Activated CD8-positive, alpha-beta memory T cell treated with anti-CD3 and anti-CD28 coated beads, Interleukin-2, amount 50 U/mL, for 1 hour (primary cell): ENCODE measurements around the gene LARP4B.
"Not testable (repeated sequence)": the region's sequence is repeated elsewhere in the genome, so short reads cannot be mapped to it uniquely, and the experiment has no call there.

ENCODE experiments used
- DNase-seq: peaks from one replicate; pipeline ENCODE4 v3.0.0-alpha.2; 2020; ENCODE audit errors: extremely low read depth

LARP4B gene

DNA sequence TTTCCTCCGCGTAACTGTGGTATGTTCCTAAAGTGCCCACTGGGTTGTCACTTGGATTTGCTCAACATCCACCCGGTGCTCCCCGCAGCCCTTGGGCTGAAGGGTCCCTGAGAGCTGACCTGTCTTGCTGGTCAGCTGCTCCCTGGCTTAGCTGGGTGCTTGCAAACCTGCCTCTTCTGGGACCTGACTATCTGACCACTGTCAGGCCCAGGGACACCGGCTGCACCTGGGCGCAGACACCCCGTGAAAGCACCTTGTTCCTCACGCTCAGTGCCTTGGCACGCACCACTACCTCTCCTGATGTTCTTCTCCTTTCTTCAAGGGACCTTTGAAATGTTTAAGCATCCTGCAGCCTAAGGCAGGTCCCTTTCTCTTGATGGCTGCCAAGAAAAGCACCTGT, 26.6 kb upstream of the LARP4B start:
- DNase-seq, result no peak

DNA sequence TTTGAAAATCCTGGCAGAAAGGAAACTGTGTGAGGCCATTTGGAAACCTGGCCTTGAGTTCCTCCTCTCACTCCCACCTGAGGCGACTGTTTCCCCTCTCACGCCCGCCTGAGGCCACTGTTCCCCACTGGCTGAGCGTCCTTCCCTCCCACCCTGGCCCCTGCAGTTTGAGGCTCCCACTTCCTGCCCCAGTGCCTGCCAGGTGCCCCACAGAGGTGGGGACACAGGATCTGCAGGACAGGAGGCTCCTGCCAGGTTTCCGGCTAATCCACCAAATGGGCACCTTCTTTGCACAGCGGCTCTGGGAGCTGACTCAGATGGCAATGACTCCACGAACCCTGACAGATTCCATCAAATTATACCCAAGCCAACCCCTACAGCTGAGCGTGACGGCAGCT, 24.3 kb upstream of the LARP4B start:
- DNase-seq, result no peak

DNA sequence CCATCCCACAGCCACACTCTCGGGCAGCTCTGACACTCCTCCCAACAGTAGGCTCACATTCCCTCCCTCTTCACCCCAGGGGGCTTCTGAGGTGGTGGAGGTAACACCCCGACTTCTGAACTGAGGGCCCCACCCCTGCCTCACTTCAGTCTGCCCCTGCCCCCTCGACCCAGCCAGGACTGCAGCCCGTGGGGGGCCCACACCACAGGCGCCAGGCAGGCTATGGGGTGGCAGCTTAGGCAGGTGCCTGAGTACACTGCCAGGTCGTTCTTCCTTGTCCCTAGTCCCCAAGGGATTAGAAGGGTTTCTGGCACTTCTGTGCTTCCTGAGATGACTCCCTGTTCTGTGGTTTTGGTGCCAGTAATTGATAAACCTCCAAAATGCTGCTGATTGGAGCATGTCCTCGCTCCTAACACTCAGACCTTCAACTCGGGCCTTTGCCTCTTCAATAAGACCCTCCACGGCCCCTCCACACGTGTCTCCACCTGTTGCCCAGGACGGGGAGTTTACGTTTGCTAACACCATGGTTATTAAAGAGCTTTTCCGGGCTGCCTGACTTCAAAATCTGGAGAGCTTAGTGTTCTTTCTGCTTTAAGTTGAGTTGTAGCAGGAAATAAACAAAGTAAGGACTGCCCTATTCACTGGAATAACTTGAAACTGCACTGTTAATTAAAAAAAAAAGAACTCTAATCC, 23.8 kb upstream of the LARP4B start:
- DNase-seq, result no peak

DNA sequence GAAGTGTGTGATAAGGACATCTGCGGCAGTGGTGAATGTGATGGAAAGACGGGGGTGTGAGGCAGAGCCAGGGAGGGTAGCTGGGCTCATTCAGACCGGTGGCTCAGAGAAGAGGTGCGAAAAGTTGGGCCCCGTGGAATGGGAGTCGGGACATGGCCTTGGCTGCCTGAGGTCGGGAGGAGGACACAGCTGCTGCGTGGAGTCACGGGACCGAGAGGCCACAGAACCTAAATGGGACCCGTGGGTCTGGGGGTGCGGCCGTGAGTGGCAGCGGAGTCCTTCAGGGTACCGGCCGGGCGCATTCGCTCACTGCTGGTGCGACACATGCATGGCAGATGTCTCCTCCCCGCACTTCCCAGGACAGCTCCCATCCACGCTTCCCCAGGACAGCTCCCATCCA, 22.9 kb upstream of the LARP4B start:
- no peak for DNase-seq

GRCh38 chr10:953836-954235, 22.3 kb upstream of the LARP4B start:
- DNase-seq, result no peak

DNA sequence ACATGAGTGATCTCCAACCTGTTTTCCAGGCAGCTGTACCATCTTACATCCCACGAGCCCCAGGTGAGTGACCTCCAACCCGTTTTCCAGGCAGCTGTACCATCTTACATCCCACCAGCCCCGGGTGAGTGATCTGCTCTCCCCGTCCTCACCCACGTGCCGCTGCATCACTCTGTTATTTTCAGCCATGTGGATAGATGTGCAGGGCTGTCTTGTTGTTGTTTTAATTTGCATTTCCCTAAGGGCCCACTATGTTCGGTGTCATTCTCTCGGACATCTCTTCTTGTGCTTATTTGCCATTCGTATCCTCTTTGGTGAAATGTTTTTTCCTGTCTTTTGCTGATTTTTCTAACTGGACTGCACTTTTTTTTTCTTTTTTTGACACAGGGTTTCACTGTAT, 17.9 kb upstream of the LARP4B start:
- DNase-seq, result no peak

GRCh38 chr10:948347-948746, 16.8 kb upstream of the LARP4B start:
- DNase-seq, result no peak

DNA sequence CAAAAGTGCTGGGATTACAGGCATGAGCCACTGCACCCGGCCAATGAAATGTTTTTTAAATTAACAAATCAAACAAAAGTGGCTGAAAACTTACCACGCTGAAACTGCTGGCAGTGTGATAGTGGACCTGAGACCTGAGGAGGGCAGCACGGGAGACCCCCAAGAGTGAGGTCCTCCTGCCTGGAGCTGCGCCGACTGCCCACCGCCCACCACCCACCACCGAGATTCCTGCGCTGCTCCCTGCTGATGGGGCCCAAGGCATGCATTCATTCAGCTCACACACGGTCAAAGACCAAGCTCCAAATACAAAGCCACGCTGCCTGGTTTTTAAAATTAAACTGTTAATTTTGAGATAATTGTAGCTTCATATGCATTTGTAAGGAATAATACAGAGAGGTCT, 16.4 kb upstream of the LARP4B start:
- no peak for DNase-seq

- DNase-seq, result no peak
Measured at GRCh38 chr10:947051-947450, 15.5 kb upstream of the LARP4B start.

DNA sequence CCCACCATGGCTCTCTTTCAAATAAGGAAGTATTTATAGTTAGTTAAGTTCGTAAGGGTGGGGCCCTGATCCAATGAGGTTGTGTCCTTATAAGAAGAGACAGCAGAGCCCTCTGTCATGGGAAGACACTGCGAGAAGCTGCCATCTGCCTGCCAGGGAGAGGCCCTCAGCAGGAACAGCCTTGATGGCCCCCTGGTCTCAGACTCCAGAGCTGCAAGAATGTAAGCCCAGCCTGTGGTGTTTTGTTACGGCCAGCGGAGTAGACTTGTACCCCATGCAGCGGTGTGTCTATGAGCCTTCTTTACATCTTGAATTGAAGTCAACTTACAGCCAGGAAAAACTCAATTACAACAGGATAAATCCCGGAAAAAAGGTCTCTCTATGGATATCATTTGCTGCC, 14.3 kb upstream of the LARP4B start:
- no peak for DNase-seq

DNA sequence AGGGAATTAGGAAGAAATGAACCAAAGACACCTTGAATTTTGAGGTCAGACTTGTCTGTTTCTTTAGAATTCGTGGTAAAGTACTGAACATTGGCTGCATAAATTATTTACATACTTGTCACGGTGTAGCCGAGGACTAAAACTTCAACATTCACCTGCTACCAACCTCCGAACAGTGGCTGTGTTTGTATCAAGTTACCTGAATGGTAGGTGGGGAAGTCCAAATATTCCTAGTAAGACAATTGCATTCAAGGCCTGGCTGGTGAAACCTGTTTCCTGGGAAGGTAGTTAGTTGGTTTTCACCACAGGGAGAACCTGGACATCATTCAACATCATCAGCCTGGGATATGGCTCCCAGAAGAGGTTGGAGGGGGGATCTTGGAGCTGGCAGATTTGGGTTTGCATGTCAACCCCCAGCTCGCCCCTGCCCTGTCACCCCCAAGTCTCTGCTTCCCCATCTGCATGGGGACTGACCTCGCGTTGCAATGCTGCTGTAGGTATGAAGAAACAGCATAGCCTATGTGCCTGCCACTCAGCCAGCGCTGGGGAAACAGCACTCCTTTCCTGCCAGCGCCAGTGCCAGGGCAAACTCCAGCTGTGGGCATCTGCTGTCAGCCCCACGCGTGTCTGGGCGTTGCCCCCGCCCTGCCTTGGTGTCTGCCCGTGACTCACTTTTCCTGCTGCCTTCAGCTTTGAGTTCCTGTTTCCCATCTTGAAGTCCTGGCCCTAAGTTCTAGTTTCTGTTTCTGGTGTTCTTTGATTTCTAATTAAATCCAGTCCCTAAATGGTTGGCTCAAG, 12.7 kb upstream of the LARP4B start:
- no peak for DNase-seq

- no peak for DNase-seq
Measured at GRCh38 chr10:943334-944033, 12.0 kb upstream of the LARP4B start.

GRCh38 chr10:938941-939678, 7.6 kb upstream of the LARP4B start:
- DNase-seq, result no peak

GRCh38 chr10:934746-935406, 3.4 kb upstream of the LARP4B start:
- DNase-seq, result no peak

DNA sequence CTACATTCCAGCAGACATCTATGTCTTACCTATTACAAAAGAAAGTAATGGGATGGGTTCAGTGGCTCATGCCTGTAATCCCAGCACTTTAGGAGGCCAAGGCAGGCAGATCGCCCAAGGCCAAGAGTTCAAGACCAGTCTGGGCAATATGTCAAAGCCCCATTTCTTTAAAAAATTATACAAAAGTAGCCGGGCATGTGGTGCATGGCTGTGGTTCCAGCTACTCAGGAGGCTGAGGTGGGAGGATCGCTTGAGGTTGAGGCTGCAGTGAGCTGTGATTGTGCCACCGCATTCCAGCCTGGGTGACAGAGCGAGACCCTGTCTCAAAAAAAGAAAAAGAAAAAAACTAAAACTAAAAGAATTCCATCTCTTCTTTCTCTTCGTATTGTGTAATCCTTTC, 2.7 kb upstream of the LARP4B start:
- DNase-seq, result not testable (repeated sequence)

DNA sequence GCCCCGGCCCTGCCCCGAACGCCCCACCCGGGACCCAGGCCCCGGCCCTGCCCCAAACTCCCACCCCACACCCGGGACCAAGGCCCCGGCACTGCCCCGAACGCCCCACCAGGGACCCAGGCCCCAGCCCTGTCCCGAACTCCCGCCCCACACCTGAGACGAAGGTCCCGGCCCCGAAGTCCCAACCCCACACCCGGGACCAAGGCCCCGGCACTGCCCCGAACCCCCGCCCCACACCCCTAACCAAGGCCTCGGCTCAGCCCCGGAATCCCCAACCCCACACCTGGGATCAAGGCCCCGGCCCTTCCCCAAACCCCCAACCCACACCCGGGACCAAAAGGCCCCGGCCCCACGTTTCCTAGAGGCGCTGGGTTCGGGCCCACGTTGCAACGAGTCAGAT, 1.1 kb upstream of the LARP4B start:
- no peak for DNase-seq

- DNase-seq, result no peak
Measured at GRCh38 chr10:930625-931325, 730 bp downstream of the LARP4B start.

GRCh38 chr10:929960-930624, 1.4 kb downstream of the LARP4B start:
- DNase-seq, result no peak

DNA sequence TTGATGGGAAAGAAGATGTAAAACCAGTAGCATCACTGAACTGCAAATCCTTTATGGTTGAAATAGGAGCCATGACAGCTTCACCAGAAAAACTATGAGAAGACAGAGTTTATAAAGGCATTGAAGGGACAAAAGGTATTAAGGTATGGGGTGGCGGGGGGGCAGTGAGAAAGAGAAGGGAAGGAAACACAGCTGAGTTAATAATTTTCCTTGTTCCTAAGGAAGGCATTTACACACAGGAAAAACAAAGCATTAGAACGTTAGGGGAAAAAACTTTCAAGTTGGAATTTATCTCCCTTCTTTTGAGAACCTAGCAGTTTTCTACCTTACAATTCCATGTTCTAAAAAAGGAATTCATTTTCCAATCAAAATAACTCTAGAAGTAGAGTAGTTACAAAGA, 4.4 kb downstream of the LARP4B start:
- no peak for DNase-seq

DNA sequence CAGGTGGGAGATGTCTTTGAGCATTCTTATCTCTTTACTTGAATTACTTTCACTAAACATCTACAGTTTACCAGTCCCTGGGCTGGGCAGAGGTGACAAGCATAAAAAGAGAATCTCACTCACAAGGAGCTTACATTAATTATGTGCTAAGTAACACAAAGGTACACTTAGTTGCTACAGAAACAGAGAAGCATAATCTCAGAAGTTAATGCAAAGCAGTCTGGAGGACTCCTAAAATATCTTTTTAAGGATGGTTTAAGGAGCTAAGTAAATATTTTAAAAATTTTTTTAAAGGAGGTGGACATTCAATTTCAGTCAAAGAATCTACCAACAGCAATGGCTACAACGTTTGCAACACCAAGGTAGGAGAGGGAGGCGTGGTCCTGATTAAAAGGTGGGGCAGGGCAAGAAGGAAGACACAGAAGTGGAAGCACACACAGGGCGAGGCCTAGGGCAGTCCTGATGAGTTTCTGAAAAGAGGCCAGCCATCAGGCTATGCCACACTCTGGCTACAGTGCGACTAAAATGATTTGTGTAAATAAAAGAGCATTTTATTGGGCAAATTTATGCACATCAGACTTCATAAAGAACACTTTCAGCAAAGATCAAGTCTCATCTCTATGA, 5.3 kb downstream of the LARP4B start:
- DNase-seq, result no peak
